Erythroblast (primary cell): ENCODE measurements around the gene IL1RAPL1.

Source experiments
- GATA1 ChIP-seq: IDR thresholded peaks from 2 replicates; pipeline ENCODE4 v1.6.1; 2011; ENCODE audit warnings: low read depth, mild to moderate bottlenecking, control low read depth, low read length, moderate library complexity
- POLR2A ChIP-seq: IDR thresholded peaks from 2 replicates; pipeline ENCODE4 v1.6.1; 2011; ENCODE audit warnings: mild to moderate bottlenecking, low read length

- TF ChIP-seq POLR2A: no peak
- TF ChIP-seq GATA1: no peak
Observed at GRCh38 chrX:29641461-29641860, 1054.2 kb downstream of the IL1RAPL1 start.
